ENCODE data around the gene FAM120B.

Gene FAM120B

DNA sequence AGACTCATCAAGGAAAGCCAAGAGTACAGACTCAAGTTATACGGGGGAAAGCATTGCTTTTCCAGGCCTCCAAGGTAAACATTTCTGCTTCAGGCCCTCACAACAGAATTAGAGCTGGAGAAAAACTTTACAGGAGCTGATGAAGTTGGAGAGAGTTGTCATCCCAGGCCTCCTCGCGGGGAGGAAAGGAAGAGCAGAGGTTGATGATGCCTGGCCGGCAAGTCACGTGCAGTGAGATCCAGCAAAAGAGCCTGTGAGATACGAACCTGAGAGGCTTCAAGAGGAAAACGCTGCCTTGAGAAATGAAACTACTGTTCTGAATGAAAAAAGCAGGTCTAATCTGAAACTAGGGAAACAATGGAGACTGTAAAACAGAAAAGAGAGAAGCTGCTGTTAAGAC lies 122.9 kb downstream of the FAM120B start:
- no peak for DNase-seq

DNA sequence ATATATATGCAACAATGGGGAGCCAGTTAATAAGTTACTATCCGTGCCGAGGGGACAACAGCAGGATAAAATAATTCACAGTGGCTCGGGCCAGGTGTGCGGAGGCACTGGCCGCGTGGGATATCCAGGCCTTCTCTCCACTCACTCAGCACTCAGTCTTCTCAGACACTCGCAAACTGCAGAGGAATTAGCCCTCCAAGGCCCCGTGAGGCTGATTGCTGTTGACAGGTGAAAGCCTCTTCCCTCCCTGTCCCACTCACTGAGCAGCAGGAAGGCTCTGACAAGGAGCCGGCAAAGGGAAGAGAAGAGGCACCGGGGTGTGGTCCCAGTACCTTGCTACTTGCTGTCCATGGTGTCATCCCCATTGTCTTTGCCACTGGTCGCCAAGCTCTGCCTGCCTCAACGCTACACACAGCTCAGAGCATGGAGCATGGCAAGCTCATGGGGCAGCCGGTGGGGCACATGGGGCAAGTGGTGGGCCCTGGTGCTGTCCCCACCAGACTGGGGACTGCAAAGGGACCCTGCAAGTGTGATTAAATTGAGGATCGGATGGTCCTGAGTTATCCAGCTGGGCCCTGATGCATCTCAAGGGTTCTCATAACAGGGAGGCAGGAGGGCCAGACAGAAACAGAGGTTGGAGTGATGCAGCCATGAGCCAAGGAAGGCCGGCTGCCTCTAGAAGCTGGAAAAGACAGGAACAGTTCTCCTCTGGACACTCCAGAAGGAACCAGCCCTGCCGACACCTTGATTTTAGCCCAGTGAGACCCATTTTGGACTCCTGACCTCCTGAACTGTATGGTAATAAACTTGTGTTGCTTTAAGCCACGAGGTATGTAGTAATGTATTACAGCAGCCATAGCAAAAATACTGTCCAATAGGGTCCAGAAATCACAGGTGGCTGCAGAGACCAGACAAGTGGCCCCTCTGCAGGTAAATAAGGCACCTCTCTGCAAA lies 126.9 kb downstream of the FAM120B start:
- no peak for DNase-seq

GRCh38 chr6:170434117-170434820 lies 127.7 kb downstream of the FAM120B start:
- DNase-seq: no peak

GRCh38 chr6:170434821-170435155 lies 128.2 kb downstream of the FAM120B start:
- DNase-seq: no peak

DNA sequence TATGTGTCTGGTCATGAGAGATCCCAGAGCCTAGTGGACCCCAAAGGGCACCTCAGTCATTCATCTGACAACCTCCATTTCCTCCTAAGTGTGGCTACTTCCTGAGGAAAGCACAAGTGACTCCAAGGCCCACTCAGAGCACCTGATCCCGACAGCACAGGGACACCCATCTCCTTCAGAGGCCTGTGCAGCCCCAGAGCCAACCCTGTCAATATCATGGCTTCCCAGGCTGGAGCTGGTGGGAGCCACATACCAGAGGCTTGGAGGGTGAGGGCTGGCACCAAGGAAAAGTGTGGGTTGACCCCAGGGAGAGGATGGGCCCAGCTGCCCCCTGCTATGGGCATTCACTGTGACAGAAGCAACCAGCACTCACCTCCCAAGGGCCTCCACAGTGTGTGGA lies 129.2 kb downstream of the FAM120B start:
- no peak for DNase-seq

DNA sequence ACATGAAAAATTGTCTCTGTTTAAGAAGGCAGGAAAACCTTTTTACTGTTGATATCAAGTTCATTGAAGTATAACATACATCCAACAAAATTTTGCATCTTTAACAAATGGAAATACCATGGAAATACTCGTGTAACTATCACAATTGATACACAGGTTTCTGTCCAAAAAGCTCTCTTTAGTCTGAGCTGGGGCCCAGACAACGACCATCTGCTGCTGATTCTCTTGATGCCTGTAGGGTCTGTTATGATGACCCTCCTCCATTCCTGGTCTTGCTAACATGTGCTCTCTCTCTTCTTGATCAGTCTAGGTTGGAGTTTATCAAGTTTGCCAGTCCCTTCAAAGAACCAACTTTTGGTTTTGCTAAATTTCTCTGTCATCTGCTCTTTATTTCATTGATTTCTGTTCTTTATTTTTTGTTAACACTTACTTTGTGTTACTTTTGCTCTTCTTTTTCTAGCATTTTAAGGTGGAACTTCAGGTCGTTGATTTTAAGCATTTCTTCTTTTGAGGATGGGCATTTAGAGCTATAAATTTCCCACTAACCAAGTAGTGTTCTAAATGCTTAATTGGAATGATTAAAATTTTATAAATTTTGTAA lies 129.8 kb downstream of the FAM120B start:
- DNase-seq: no peak

- no peak for DNase-seq
These were observed 131.3 kb downstream of the FAM120B start for GRCh38 chr6:170437719-170438401.

- peak; percentile 17 to 24 for DNase-seq
These were observed 131.8 kb downstream of the FAM120B start for GRCh38 chr6:170438402-170438753.

- DNase-seq: no peak
These were observed 132.3 kb downstream of the FAM120B start for GRCh38 chr6:170438861-170439260.

DNA sequence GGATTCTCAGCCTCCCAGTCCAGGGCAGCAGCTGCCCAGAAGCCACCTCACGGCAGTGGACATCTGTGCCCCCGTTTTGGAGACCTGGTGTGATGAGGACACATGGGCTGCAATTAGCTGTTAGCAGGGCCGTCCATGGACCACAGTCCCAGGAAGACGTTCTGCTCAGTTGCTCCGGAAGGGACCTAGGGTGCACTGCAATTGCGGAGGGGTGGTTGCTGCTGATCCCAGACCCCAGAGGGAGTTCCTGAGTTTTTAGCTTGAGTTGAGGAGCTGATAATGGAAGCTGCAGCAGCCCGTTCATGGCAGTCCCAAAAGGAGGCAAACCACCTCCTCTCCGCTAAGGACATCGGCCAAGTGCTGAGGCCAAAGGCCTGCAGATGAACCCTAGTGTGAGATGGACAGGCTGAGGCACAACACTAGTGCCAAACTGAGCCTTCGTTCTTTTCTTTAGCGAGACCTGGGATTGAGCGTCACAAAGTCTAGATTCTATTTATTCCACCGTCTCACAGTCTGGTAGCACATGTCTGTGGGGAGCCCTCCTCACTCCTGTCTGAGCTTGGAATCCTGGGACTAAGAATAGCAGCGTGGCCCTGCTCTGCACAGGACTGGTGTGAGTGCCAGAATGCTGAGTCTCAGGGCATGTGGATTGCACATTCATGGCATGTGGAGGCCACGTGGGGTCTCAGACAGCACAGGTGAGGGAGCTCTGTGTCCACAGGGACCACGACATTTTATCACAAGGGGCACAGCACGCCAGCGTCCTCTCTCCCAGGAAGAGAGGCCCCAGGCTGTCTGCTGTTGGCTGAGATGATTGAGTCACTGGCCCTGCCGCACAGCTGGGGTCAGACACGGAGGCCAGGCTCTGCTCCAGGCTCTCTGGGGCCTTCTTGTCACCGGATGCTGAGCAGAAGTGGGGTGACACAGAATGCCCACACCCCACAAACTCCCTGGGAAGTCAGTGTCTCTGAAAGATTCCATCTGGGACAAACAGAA lies 133.1 kb downstream of the FAM120B start:
- DNase-seq: no peak

DNA sequence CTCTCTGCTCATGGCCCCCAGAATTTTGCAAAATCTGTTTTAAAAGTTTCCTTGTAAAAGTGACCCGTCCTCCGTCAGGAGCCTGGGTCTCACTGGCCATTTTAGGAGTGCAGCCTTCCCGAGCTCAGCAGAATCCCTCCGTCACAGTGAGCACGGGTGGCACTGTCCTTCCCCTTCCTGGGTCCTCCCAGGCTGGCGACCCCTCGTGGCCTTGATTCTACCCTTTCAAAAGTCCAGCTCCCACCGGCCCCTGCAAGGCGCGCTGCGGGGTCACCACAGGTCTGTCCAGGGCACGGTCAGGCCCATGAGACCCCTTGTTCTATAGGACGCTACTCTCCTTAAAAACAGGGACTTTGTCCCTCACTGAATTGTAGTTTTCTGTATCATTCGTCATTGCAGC lies 133.9 kb downstream of the FAM120B start:
- DNase-seq: no peak

DNA sequence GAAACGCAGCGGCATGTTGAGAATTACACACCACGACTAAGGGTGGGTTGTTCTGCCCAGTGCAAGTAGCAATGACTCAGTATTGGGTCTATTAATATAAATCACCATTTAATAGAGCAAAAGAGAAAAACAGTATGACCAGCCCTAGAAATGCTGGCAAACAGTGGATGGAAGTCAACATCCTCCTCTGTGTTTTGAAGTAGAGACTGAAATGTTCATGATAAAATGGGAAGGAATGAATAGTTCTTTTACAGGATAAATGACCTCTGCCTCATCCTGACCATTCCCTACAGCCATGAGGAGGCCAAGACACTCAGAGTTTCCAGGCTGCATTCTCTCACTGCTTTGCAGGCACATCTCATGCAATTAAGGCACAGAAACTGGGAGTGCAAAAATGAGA lies 134.8 kb downstream of the FAM120B start:
- no peak for DNase-seq

DNA sequence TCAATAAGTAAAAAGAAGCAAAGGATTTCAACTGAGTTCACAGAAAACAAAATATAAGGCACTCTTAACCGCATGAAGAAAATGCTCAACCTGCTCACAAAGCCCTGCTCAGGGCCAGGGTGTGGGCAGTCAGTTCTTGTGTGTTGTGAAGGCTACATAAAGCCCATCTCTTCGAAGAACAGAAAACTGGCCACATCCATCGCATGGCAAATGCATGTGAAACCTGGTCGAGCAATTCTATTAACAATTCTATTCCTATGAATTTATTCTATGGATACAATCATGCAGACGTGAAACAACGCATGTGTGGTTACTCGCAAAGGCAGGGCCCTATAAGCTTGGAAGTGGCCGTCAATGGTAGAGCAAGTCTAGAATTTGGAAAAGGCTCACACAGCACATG lies 136.0 kb downstream of the FAM120B start:
- DNase-seq: no peak

- DNase-seq: no peak
These were observed 136.6 kb downstream of the FAM120B start for GRCh38 chr6:170443151-170443662.

DNA sequence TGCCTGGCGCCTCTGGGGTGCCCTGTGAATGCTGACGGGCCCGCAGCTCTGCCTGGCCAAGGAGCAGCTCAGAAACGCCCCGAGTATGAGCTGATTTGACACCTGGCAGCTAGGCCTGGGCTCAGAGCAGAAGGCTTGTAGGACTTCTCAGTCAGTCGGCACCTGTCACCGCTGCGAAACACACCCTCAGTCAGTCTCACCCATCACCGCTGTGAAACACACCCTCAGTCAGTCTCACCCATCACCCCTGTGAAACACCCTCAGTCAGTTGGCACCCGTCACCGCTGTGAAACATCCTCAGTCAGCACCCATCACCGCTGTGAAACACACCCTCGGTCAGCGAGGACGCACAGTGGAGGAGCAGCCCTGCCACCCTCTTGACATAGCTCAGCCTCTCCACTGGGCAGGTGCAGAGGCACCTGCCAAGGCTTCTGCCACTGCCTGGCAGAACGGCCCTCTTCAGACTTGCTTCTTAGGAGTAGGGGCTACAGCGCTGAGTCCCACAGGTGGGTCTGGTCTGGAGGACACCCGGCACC lies 137.6 kb downstream of the FAM120B start:
- DNase-seq: peak; percentile 21 to 29

- DNase-seq: no peak
These were observed 138.3 kb downstream of the FAM120B start for GRCh38 chr6:170444811-170445211.

DNA sequence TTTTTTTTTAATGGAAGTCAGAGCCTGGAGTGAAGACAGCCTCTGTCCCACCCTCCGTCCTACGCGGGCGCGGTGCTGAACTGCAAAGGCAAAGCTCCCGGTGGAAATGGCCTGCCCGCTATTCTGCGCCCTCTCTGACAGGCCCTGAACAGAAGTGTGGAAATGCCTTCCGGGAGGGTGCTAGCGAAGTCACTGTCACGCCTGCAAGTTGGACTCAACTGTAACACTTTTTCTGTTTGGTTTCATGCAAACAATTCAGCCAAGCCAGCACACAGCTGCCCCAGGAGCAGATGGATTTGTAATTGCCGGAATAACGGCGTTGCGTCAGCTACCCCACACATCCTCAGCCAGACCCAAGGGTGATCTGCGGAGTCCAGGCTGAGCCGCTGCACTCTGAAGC lies 138.9 kb downstream of the FAM120B start:
- no peak for DNase-seq

DNA sequence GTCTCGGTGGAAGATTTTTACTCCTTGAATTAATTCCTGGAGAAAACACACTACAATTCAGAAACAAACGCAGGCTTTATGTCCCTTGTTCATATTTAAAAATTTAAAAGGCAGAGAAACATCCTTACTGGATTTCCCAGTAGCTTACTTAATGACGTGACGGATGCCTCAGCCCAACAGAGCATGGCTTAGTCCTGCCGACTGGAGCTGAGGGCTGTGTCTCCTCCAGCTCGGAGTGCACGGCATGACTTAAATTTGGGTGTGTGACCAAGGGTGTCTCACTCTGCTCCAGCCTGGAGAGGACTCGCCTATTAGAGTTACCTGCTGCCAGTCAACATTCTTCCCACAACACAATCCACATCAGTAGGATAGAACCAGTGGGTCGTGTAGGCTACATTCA lies 139.4 kb downstream of the FAM120B start:
- no peak for DNase-seq

DNA sequence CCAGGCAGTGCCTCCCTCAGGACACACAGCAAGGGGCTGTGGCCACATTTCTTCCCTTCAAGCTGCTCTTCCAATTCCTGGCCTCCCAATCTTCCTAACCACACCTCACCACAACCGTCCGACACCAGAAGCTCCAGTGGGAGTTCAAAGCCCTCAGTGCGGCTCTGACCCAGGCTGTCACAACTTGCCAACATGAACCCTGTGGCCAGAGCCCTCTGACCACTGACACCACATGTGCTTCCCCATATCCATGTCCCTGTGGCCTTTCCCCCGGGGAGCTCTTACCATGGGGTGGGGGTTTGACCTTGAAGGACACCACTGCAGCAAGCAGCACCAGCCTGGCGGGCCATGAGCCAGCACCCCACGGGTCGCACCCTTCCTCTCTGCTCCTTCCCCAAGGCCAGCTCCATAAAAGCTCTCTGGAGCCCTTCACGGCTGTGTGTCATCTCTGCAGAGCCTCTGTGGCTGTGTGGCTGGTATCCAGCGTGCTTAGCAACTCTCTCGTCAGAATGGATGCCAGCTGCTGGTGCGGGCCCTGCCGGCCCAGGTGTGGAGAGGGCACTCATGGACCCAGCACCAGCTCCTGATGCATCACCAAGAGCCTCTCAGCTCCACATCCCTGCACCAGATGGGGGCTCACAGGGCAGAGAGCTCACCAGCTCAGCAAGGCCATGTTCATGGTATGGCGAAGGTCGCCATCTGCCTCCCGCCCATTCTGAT lies 140.4 kb downstream of the FAM120B start:
- no peak for DNase-seq

GRCh38 chr6:170447561-170447930 lies 141.0 kb downstream of the FAM120B start:
- no peak for DNase-seq

- DNase-seq: no peak
These were observed 141.8 kb downstream of the FAM120B start for GRCh38 chr6:170448317-170448716.
